Measurements from ENCODE around the gene ZFAND3. TPM values are rescaled to one million over a fixed set of nuclear protein-coding genes. Genes with fewer than 3 reads are reported as not detected.
"Not testable (repeated sequence)": the region's sequence is repeated elsewhere in the genome, so short reads cannot be mapped to it uniquely, and the experiment has no call there.

Gene ZFAND3
- total RNA-seq, 1 donor: 25.6 TPM

- H3K27me3 ChIP-seq (ENCODE audit: insufficient read depth, low read length); H3K9me3 ChIP-seq (ENCODE audit: low read depth, low read length): not testable (repeated sequence)
These were observed 143.1 kb downstream of the ZFAND3 start for GRCh38 chr6:37962481-37963080.

DNA sequence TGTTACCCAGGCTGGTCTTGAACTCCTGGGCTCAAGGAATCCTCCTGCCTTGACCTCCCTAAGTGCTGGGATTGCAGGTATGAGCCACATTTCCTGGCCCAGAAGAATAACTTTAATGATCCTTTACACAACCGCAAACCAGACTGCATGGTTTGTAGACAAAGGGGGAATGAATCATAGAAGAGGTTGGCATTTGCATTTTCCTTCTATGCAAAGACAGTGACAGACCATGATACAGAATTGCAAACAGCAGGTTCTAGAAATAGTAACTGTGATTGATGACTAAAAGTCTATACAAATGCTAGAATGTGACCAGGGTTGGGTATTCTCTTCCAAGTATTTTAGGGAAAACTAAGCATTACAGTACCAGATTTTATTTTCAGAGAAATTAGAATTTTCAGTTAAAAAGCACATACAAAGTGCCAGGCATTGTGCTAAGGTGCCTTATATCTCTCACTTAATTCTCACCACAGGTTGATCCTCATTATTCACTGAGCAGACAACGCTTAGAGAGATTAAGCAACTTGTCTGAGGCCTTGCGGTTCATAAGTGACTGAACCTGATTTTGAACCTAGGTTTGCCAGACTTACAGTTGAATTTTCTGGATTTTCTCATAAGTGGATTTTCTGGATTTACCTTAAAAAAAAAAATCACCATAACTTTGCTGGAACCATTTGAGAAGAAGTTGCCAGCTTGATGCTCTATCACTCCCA, 146.6 kb downstream of the ZFAND3 start:
- Histone ChIP-seq H3K9me3 (ENCODE audit: low read depth, low read length) (no peaks in the 10 kb centered on the region), H3K4me3 (ENCODE audit: low read length) (no peak overlapping the region), H3K27me3 (ENCODE audit: insufficient read depth, low read length) (no peaks in the 10 kb centered on the region), H3K4me1 (ENCODE audit: insufficient read depth, low read length) (no peaks in the 10 kb centered on the region)

More at GRCh38 chr6:37962481-37963080, 143.1 kb downstream of the ZFAND3 start:
- H3K4me1 ChIP-seq (ENCODE audit: insufficient read depth, low read length); H3K4me3 ChIP-seq (ENCODE audit: low read length): not testable (repeated sequence)

DNA sequence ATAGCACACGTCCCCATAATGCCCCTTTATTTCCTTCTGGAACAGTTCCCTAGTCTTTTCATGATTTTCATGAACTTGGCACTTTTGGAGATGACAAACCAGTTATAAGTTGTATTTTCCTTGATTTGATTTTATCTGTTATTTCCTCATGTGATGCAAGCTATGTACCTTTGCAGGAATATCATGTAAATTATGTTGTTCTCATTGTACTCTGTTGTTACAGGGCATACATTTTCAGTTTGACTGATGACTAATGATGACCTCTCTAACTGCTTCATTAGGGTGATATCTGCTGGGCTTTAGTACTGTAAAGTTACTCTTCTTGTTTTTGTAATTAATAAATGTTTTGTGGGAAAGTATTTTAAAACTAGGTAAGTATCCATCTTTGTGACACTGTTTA, 147.3 kb downstream of the ZFAND3 start:
- Histone ChIP-seq H3K4me3 (ENCODE audit: low read length) (no peak overlapping the region), H3K4me1 (ENCODE audit: insufficient read depth, low read length) (peaks cover 6% of the 10 kb centered on the region), H3K27me3 (ENCODE audit: insufficient read depth, low read length) (no peaks in the 10 kb centered on the region), H3K9me3 (ENCODE audit: low read depth, low read length) (no peaks in the 10 kb centered on the region)

- peaks cover 11% of the 10 kb centered on the region for H3K4me1 ChIP-seq (ENCODE audit: insufficient read depth, low read length)
- no peaks in the 10 kb centered on the region for H3K9me3 ChIP-seq (ENCODE audit: low read depth, low read length)
- no peak overlapping the region for H3K4me3 ChIP-seq (ENCODE audit: low read length)
- H3K27me3 ChIP-seq (ENCODE audit: insufficient read depth, low read length): no peaks in the 10 kb centered on the region
These were observed 148.1 kb downstream of the ZFAND3 start for GRCh38 chr6:37967651-37968050.

GRCh38 chr6:37971266-37971665, 151.7 kb downstream of the ZFAND3 start:
- Histone ChIP-seq H3K27me3 (ENCODE audit: insufficient read depth, low read length) (no peaks in the 10 kb centered on the region), H3K9me3 (ENCODE audit: low read depth, low read length) (peaks cover 14% of the 10 kb centered on the region), H3K4me1 (ENCODE audit: insufficient read depth, low read length) (peaks cover 11% of the 10 kb centered on the region), H3K4me3 (ENCODE audit: low read length) (no peak overlapping the region)

DNA sequence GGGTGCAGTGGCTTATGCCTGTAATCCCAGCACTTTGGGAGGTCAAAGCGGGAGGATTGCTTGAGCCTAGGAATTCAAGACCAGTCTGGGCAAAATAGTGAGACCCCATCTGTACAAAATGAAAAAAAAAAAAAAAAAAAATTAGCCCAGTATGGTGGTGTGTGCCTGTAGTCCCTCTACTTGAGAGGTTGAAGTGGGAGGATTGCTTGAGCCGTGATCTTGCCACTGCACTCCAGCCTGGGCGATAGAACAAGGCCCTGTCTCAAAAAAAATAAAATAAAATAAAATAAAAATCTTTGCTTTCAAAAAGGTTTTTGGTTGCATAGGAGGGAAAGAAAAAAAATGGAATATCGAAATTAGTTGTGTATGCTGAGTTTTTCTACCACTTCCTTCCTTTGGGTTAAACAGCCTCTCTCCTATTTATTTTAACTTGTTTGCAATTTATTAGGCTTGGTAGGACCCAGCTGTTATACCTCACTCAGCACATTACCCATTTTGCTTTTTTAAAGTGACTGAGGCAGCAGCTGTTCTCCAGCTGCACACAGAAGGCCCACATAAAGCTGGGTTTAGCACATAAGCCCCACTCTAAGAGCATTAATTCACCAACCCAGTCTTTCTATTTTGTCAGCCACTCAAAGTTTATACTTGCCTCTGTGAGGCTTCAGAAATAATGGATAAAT, 152.3 kb downstream of the ZFAND3 start:
- Histone ChIP-seq H3K4me3 (ENCODE audit: low read length) (no peak overlapping the region), H3K27me3 (ENCODE audit: insufficient read depth, low read length) (no peaks in the 10 kb centered on the region), H3K4me1 (ENCODE audit: insufficient read depth, low read length) (peaks cover 11% of the 10 kb centered on the region), H3K9me3 (ENCODE audit: low read depth, low read length) (peaks cover 14% of the 10 kb centered on the region)

DNA sequence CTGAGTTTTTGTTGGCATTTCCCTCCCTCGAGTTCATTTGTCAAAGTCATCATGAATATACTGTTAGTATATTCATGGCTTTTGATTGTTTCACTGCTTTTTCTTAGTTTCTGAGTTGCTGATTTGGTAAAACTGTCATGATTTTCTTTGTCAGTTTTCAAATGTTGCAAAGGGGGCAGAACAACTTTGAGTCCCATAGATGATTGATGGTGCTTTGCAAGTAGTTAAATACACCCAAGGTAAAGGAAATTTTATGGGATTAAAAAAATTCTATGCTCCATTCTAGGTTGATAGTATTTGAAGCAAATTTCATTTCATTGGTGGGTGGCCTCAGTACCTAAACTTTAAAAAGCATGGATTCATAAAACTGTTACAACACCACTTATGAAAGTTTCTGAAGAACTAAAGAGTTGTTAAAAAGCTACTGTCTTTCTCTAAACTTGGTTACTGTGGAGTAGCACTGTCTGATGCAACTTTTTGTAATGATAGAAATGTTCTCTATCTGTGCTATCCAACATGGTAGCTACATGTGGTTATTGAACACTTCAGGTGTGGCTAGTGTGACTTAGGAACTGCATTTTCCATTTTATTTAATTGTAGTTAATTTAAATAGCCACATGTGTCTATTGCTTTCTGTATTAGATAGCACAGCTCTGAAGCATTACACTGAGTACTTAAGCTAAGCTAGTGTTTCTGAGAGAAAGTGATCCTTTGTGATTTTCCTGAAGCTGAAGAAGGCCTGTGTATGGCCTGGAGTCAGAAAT, 153.6 kb downstream of the ZFAND3 start:
- H3K4me3 ChIP-seq (ENCODE audit: low read length): no peak overlapping the region
- H3K9me3 ChIP-seq (ENCODE audit: low read depth, low read length): peaks cover 14% of the 10 kb centered on the region
- peaks cover 13% of the 10 kb centered on the region for H3K4me1 ChIP-seq (ENCODE audit: insufficient read depth, low read length)
- no peaks in the 10 kb centered on the region for H3K27me3 ChIP-seq (ENCODE audit: insufficient read depth, low read length)

- Histone ChIP-seq H3K27me3 (ENCODE audit: insufficient read depth, low read length) (no peaks in the 10 kb centered on the region), H3K9me3 (ENCODE audit: low read depth, low read length) (peaks cover 14% of the 10 kb centered on the region), H3K4me3 (ENCODE audit: low read length) (no peak overlapping the region), H3K4me1 (ENCODE audit: insufficient read depth, low read length) (peaks cover 13% of the 10 kb centered on the region)
These were observed 154.9 kb downstream of the ZFAND3 start for GRCh38 chr6:37974381-37974780.

DNA sequence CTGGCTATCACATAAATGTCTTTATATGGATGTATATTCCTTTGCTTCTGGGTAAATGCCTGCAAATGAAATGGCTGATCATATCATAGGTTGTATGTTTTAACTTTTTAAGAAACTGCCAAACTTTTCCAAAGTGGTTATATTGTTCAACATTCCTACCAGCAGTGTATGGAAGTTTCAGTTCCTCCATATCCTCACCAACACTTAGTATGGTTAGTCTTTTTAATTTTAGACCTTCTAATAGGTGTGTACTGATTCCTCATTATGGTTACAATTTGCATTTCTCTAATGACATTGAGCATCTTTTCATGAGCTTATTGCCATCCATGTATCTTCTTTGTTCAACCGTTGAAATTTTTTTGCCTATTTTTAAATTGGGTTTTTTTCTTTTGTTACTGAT, 155.4 kb downstream of the ZFAND3 start:
- Histone ChIP-seq H3K27me3 (ENCODE audit: insufficient read depth, low read length) (no peaks in the 10 kb centered on the region), H3K4me3 (ENCODE audit: low read length) (no peak overlapping the region), H3K4me1 (ENCODE audit: insufficient read depth, low read length) (peaks cover 18% of the 10 kb centered on the region), H3K9me3 (ENCODE audit: low read depth, low read length) (peaks cover 14% of the 10 kb centered on the region)

- Histone ChIP-seq H3K9me3 (ENCODE audit: low read depth, low read length) (peaks cover 14% of the 10 kb centered on the region), H3K4me1 (ENCODE audit: insufficient read depth, low read length) (peaks cover 12% of the 10 kb centered on the region), H3K27me3 (ENCODE audit: insufficient read depth, low read length) (no peaks in the 10 kb centered on the region), H3K4me3 (ENCODE audit: low read length) (no peak overlapping the region)
These were observed 158.2 kb downstream of the ZFAND3 start for GRCh38 chr6:37977715-37978114.

DNA sequence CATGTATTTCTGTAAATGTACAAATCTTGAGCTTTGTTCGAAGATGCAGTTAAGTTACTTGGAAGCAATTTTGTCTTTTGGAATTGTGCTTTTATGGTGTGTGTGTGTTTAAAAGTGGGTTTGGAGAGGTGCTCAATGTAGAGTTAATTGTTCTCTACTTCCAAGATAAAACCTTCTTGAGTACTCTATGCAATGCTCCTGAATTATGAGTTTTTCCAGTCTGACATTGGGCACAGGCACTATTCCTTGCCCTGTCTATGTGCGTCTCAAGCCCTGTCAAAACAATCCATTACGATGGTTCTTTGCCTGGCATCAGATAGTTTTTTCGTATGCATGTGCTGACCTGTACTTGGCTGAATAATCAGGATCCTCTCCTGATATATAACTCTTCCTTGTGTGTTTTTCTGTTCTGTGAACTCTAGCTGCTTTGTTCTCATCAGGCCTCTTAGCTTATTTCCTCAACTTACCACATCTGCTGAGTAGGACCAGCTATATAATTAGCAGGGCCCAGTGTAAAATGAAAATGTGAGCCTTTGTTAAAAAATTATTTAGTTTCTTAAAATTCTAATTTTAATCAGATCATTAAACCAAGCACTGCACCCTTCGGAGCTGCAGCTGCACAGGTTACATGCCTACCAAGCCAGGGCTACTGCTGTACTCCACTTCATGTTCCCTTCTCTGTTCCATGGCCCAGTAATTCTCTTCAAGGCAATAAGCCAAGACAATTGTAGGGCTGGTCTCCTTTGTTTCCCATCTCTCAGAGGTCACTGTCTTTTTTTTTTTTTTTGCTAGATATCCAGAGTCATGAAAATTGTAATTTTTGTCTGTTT, 160.1 kb downstream of the ZFAND3 start:
- Histone ChIP-seq H3K27me3 (ENCODE audit: insufficient read depth, low read length) (no peaks in the 10 kb centered on the region), H3K4me3 (ENCODE audit: low read length) (no peak overlapping the region), H3K4me1 (ENCODE audit: insufficient read depth, low read length) (peaks cover 12% of the 10 kb centered on the region), H3K9me3 (ENCODE audit: low read depth, low read length) (peaks cover 13% of the 10 kb centered on the region)

GRCh38 chr6:37980222-37980595, 160.7 kb downstream of the ZFAND3 start:
- no peaks in the 10 kb centered on the region for H3K27me3 ChIP-seq (ENCODE audit: insufficient read depth, low read length)
- H3K9me3 ChIP-seq (ENCODE audit: low read depth, low read length): peaks cover 7% of the 10 kb centered on the region
- peaks cover 14% of the 10 kb centered on the region for H3K4me1 ChIP-seq (ENCODE audit: insufficient read depth, low read length)
- H3K4me3 ChIP-seq (ENCODE audit: low read length): no peak overlapping the region

- Histone ChIP-seq H3K4me1 (ENCODE audit: insufficient read depth, low read length) (peaks cover 17% of the 10 kb centered on the region), H3K9me3 (ENCODE audit: low read depth, low read length) (no peaks in the 10 kb centered on the region), H3K4me3 (ENCODE audit: low read length) (no peak overlapping the region), H3K27me3 (ENCODE audit: insufficient read depth, low read length) (no peaks in the 10 kb centered on the region)
These were observed 162.1 kb downstream of the ZFAND3 start for GRCh38 chr6:37981626-37982025.

GRCh38 chr6:37982317-37982716, 162.8 kb downstream of the ZFAND3 start:
- no peaks in the 10 kb centered on the region for H3K9me3 ChIP-seq (ENCODE audit: low read depth, low read length)
- H3K27me3 ChIP-seq (ENCODE audit: insufficient read depth, low read length): no peaks in the 10 kb centered on the region
- peaks cover 17% of the 10 kb centered on the region for H3K4me1 ChIP-seq (ENCODE audit: insufficient read depth, low read length)
- H3K4me3 ChIP-seq (ENCODE audit: low read length): no peak overlapping the region
